Testis (tissue), 2 donors: ENCODE measurements around the gene CHAC2.

Experiments
- POLR2A ChIP-seq: fragments of 450-650 bp; IDR thresholded peaks from one replicate; pipeline ENCODE4 v1.6.1; 2017; ENCODE audit warnings: antibody characterized with exemption, mild to moderate bottlenecking, moderate library complexity
- TF ChIP-seq, protein P1 (sequence below), 3 experiments: fragments of 450-650 bp in 2 of 3; fragments of 200-600 bp in 1 of 3; sonication (generic) in 1 of 3; IDR thresholded peaks; one replicate each; pipeline ENCODE4 v1.5.1; 2016 to 2019; ENCODE audit warnings: antibody characterized with exemption in 3 of 3, mild to moderate bottlenecking in 2 of 3, moderate library complexity in 1 of 3

DNA sequence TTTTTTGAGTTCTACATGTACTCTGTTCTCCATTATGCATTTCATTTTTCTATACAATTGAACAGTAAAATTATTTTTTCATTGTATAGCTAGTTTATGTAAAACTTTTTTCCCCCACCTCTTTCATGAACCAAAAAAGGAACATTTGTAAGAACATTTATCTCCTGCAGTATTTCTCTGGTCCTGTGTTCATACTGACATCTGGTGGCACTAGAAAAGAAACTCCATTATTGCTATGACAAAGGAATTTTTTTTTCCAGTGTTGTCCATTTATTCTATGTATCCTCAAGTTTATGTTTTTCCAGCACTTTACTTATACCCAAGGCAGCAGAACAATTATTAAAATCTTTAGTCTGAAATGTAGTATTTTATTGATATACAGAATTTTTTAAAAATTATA lies 27.4 kb upstream of the CHAC2 start:
- TF ChIP-seq, protein P1, sequence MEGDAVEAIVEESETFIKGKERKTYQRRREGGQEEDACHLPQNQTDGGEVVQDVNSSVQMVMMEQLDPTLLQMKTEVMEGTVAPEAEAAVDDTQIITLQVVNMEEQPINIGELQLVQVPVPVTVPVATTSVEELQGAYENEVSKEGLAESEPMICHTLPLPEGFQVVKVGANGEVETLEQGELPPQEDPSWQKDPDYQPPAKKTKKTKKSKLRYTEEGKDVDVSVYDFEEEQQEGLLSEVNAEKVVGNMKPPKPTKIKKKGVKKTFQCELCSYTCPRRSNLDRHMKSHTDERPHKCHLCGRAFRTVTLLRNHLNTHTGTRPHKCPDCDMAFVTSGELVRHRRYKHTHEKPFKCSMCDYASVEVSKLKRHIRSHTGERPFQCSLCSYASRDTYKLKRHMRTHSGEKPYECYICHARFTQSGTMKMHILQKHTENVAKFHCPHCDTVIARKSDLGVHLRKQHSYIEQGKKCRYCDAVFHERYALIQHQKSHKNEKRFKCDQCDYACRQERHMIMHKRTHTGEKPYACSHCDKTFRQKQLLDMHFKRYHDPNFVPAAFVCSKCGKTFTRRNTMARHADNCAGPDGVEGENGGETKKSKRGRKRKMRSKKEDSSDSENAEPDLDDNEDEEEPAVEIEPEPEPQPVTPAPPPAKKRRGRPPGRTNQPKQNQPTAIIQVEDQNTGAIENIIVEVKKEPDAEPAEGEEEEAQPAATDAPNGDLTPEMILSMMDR (IDR thresholded peaks at IDR 0.05) = peak in 1 of 3 experiments; percentile 17
- no peak for TF ChIP-seq POLR2A
